ENCODE measurements around the gene CTAGE8. TPM values are rescaled to one million over a fixed set of nuclear protein-coding genes. Genes with fewer than 3 reads are reported as not detected.
"Not testable (repeated sequence)": the region's sequence is repeated elsewhere in the genome, so short reads cannot be mapped to it uniquely, and the experiment has no call there.

Gene CTAGE8
- total RNA-seq, 1 donor from 2014 or later = 0.72 TPM

GRCh38 chr7:144283716-144284115 is 14.6 kb upstream of the CTAGE8 start:
- H3K36me3 Mint-ChIP-seq (ENCODE audit: low read depth); H3K4me1 Mint-ChIP-seq; H3K4me3 Mint-ChIP-seq: not testable (repeated sequence)

GRCh38 chr7:144282490-144282889 is 13.4 kb upstream of the CTAGE8 start:
- DNase-seq (ENCODE audit: low read depth, low spot score); H3K9me3 Mint-ChIP-seq: not testable (repeated sequence)

More at GRCh38 chr7:144283716-144284115, 14.6 kb upstream of the CTAGE8 start:
- DNase-seq (ENCODE audit: low read depth, low spot score); H3K27ac Mint-ChIP-seq (ENCODE audit: unreplicated experiment); H3K9me3 Mint-ChIP-seq; H3K27me3 Mint-ChIP-seq (ENCODE audit: low read depth): not testable (repeated sequence)

GRCh38 chr7:144281981-144282380 is 12.9 kb upstream of the CTAGE8 start:
- H3K4me3 Mint-ChIP-seq; H3K27me3 Mint-ChIP-seq (ENCODE audit: low read depth); H3K9me3 Mint-ChIP-seq: not testable (repeated sequence)

More at GRCh38 chr7:144282490-144282889, 13.4 kb upstream of the CTAGE8 start:
- not testable (repeated sequence) for H3K4me1 Mint-ChIP-seq; H3K27ac Mint-ChIP-seq (ENCODE audit: unreplicated experiment); H3K27me3 Mint-ChIP-seq (ENCODE audit: low read depth); H3K4me3 Mint-ChIP-seq; H3K36me3 Mint-ChIP-seq (ENCODE audit: low read depth)

GRCh38 chr7:144280010-144280409 is 10.9 kb upstream of the CTAGE8 start:
- H3K36me3 Mint-ChIP-seq (ENCODE audit: low read depth); H3K27me3 Mint-ChIP-seq (ENCODE audit: low read depth); DNase-seq (ENCODE audit: low read depth, low spot score); H3K4me1 Mint-ChIP-seq; H3K27ac Mint-ChIP-seq (ENCODE audit: unreplicated experiment); H3K9me3 Mint-ChIP-seq; H3K4me3 Mint-ChIP-seq: not testable (repeated sequence)

More at GRCh38 chr7:144281981-144282380, 12.9 kb upstream of the CTAGE8 start:
- H3K4me1 Mint-ChIP-seq; H3K36me3 Mint-ChIP-seq (ENCODE audit: low read depth); H3K27ac Mint-ChIP-seq (ENCODE audit: unreplicated experiment); DNase-seq (ENCODE audit: low read depth, low spot score): not testable (repeated sequence)

GRCh38 chr7:144275281-144275680 is 6.2 kb upstream of the CTAGE8 start:
- not testable (repeated sequence) for H3K27ac Mint-ChIP-seq (ENCODE audit: unreplicated experiment); H3K4me1 Mint-ChIP-seq; H3K9me3 Mint-ChIP-seq; DNase-seq (ENCODE audit: low read depth, low spot score); H3K4me3 Mint-ChIP-seq; H3K27me3 Mint-ChIP-seq (ENCODE audit: low read depth); H3K36me3 Mint-ChIP-seq (ENCODE audit: low read depth)

- H3K4me1 Mint-ChIP-seq; H3K27me3 Mint-ChIP-seq (ENCODE audit: low read depth); H3K36me3 Mint-ChIP-seq (ENCODE audit: low read depth); DNase-seq (ENCODE audit: low read depth, low spot score); H3K4me3 Mint-ChIP-seq; H3K9me3 Mint-ChIP-seq; H3K27ac Mint-ChIP-seq (ENCODE audit: unreplicated experiment): not testable (repeated sequence)
Observed at GRCh38 chr7:144264692-144265091, 4.4 kb downstream of the CTAGE8 start, which contains the start of gene OR2A7. Gene OR2A7, minus strand, starts transcription at chr7:144264792. Its CDS starts 5,164 bp downstream, at chr7:144259628.

- H3K4me3 Mint-ChIP-seq; H3K4me1 Mint-ChIP-seq; H3K27me3 Mint-ChIP-seq (ENCODE audit: low read depth): not testable (repeated sequence)
Observed at GRCh38 chr7:144262128-144262527, 7.0 kb downstream of the CTAGE8 start.

GRCh38 chr7:144259067-144259466 is 10.0 kb downstream of the CTAGE8 start:
- not testable (repeated sequence) for DNase-seq (ENCODE audit: low read depth, low spot score); H3K27ac Mint-ChIP-seq (ENCODE audit: unreplicated experiment); H3K4me1 Mint-ChIP-seq; H3K36me3 Mint-ChIP-seq (ENCODE audit: low read depth); H3K27me3 Mint-ChIP-seq (ENCODE audit: low read depth); H3K9me3 Mint-ChIP-seq; H3K4me3 Mint-ChIP-seq

More at GRCh38 chr7:144262128-144262527, 7.0 kb downstream of the CTAGE8 start:
- not testable (repeated sequence) for H3K27ac Mint-ChIP-seq (ENCODE audit: unreplicated experiment); H3K9me3 Mint-ChIP-seq; H3K36me3 Mint-ChIP-seq (ENCODE audit: low read depth); DNase-seq (ENCODE audit: low read depth, low spot score)

GRCh38 chr7:144256112-144256511 is 13.0 kb downstream of the CTAGE8 start:
- Mint-ChIP-seq H3K36me3 (ENCODE audit: low read depth) (no peaks in the 10 kb centered on the region), H3K27me3 (ENCODE audit: low read depth) (no peaks in the 10 kb centered on the region), H3K4me1 (no peaks in the 10 kb centered on the region), H3K9me3 (no peaks in the 10 kb centered on the region), H3K4me3 (no peak overlapping the region), H3K27ac (ENCODE audit: unreplicated experiment) (no peak overlapping the region)
- no peak for DNase-seq (ENCODE audit: low read depth, low spot score)
- no peak for TF ChIP-seq CTCF (conservative IDR thresholded peaks at IDR 0.05)

GRCh38 chr7:144255471-144255897 is 13.6 kb downstream of the CTAGE8 start:
- Mint-ChIP-seq H3K27me3 (ENCODE audit: low read depth) (no peaks in the 10 kb centered on the region), H3K4me1 (no peaks in the 10 kb centered on the region), H3K36me3 (ENCODE audit: low read depth) (no peaks in the 10 kb centered on the region), H3K27ac (ENCODE audit: unreplicated experiment) (no peak overlapping the region), H3K9me3 (no peaks in the 10 kb centered on the region), H3K4me3 (no peak overlapping the region)
- TF ChIP-seq CTCF (conservative IDR thresholded peaks at IDR 0.05) = no peak
- DNase-seq (ENCODE audit: low read depth, low spot score) = no peak

GRCh38 chr7:144252307-144252706 is 16.8 kb downstream of the CTAGE8 start:
- not testable (repeated sequence) for H3K9me3 Mint-ChIP-seq

GRCh38 chr7:144247674-144248330 is 21.3 kb downstream of the CTAGE8 start:
- H3K36me3 Mint-ChIP-seq (ENCODE audit: low read depth); H3K9me3 Mint-ChIP-seq; H3K27ac Mint-ChIP-seq (ENCODE audit: unreplicated experiment); H3K4me3 Mint-ChIP-seq; DNase-seq (ENCODE audit: low read depth, low spot score); H3K27me3 Mint-ChIP-seq (ENCODE audit: low read depth); H3K4me1 Mint-ChIP-seq: not testable (repeated sequence)

More at GRCh38 chr7:144252307-144252706, 16.8 kb downstream of the CTAGE8 start:
- not testable (repeated sequence) for H3K36me3 Mint-ChIP-seq (ENCODE audit: low read depth); H3K27ac Mint-ChIP-seq (ENCODE audit: unreplicated experiment); H3K27me3 Mint-ChIP-seq (ENCODE audit: low read depth); H3K4me3 Mint-ChIP-seq; DNase-seq (ENCODE audit: low read depth, low spot score); H3K4me1 Mint-ChIP-seq
